Left ventricle myocardium inferior (tissue), 1 donor: ENCODE data around the gene WASL. TPM values are rescaled to one million over a fixed set of nuclear protein-coding genes. Genes with fewer than 3 reads are reported as not detected.
"Not testable (repeated sequence)": the region's sequence is repeated elsewhere in the genome, so short reads cannot be mapped to it uniquely, and the experiment has no call there.

ENCODE experiments used
- DNase-seq: peaks from one replicate; pipeline ENCODE4 v3.0.0-alpha.2; 2020
- H3K27ac ChIP-seq: fragments of 200-600 bp; replicated peaks from 2 replicates; pipeline ENCODE4 v1.8.0; 2021
- H3K27me3 ChIP-seq: fragments of 200-600 bp; 2 replicates; pipeline ENCODE4 v1.8.0; 2021; ENCODE audit warnings: low read depth
- H3K36me3 ChIP-seq: fragments of 200-600 bp; 2 replicates; pipeline ENCODE4 v1.8.0; 2021
- H3K4me1 ChIP-seq: fragments of 200-600 bp; 2 replicates; pipeline ENCODE4 v1.8.0; 2021
- H3K4me3 ChIP-seq: fragments of 200-600 bp; 2 replicates; pipeline ENCODE4 v1.8.0; 2021; ENCODE audit warnings: mild to moderate bottlenecking, moderate library complexity
- H3K9me3 ChIP-seq: fragments of 200-600 bp; replicated peaks from 2 replicates; pipeline ENCODE4 v1.8.0; 2021
- intact Hi-C: fragments of 100-400 bp; cut with micrococcal nuclease; formaldehyde crosslinking; loops from one replicate; pipeline ENCODE4 v1.11.0; 2022
- long read RNA-seq: library from polyadenylated mRNA; unstranded; transcript quantifications from one replicate; pipeline ENCODE4 v2.0.0, GENCODE V29; 2021
- total RNA-seq: library from RNA; stranded (reverse); fragmentation: NEBNext Ultra II Directional; extraction: Animal tissue kit (Norgen Biotek cat#: 25700); gene quantifications from one replicate; pipeline ENCODE4 v1.2.1, GENCODE V29; 2021
- TF ChIP-seq, protein P1 (sequence below): fragments of 200-600 bp; IDR thresholded peaks from 2 replicates; pipeline ENCODE4 v1.8.0; 2021; ENCODE audit warnings: antibody characterized with exemption, mild to moderate bottlenecking, borderline replicate concordance
- donor health status: DM: no; HTN: yes; CAD: no; lungs with severe emphysema.

Gene WASL
- total RNA-seq, result 27.5 TPM
- long read RNA-seq, full-length matches to known transcripts, result 45 of 62 reads
- long read RNA-seq, partial matches to known transcripts, result 15 of 62 reads
- long read RNA-seq, other reads (novel, unspliced or antisense), result 2 of 62 reads

DNA sequence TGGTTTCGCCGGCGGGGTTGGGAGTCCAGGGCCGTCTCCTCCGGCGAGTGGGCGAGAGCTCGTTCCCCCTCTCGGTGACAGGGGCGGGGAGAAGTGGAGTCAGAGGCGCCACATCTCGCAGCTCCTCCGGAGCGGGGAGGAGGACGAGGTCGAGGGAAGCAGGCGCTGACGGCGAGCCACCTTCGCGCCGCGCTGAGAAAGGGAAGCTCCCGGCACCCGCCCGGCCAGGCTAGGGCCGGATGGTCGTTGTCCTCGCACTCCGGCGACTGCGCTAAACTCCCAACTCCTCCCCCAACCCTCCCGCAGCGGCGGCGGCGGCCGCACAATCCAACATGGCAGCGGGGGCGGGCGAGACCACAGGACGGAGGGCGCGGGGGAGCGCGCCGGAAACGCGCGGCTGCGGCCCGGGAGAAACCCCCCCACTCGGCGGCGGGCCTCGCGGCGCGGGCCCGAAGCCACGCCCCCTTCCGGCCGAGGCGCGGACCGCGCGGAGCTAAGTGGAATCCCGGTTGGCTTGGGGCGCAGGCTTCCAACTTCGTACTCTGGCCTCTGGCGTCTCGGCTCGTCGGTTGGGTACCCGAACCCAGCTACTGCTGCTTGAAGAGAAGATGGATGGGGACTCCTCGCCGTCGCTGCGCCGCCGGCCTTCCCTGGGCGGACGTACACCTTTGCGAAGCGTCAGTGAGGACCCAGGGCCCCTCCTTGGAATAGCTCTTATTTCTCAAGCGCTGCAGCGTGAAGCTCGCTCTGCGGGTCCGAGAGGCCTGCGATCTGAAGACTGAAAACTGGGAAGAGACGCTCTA is at the start of gene WASL:
Gene WASL, minus strand, starts transcription at position 270 of the 803 bp plus-strand sequence. Its CDS starts 269 bp downstream, at position 1.
- TF ChIP-seq, protein P1, sequence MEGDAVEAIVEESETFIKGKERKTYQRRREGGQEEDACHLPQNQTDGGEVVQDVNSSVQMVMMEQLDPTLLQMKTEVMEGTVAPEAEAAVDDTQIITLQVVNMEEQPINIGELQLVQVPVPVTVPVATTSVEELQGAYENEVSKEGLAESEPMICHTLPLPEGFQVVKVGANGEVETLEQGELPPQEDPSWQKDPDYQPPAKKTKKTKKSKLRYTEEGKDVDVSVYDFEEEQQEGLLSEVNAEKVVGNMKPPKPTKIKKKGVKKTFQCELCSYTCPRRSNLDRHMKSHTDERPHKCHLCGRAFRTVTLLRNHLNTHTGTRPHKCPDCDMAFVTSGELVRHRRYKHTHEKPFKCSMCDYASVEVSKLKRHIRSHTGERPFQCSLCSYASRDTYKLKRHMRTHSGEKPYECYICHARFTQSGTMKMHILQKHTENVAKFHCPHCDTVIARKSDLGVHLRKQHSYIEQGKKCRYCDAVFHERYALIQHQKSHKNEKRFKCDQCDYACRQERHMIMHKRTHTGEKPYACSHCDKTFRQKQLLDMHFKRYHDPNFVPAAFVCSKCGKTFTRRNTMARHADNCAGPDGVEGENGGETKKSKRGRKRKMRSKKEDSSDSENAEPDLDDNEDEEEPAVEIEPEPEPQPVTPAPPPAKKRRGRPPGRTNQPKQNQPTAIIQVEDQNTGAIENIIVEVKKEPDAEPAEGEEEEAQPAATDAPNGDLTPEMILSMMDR, result no peak
- Histone ChIP-seq H3K9me3 (no peaks in the 10 kb centered on the region), H3K4me1 (peaks cover 83% of the 10 kb centered on the region), H3K27ac (peak within 1 kb of the TSS; percentile 98), H3K27me3 (no peaks in the 10 kb centered on the region), H3K4me3 (peak within 1 kb of the TSS; percentile 89), H3K36me3 (no peaks in the 10 kb centered on the region)
- DNase-seq, result peak; percentile 94
- intact Hi-C loops, result no loop called here

DNA sequence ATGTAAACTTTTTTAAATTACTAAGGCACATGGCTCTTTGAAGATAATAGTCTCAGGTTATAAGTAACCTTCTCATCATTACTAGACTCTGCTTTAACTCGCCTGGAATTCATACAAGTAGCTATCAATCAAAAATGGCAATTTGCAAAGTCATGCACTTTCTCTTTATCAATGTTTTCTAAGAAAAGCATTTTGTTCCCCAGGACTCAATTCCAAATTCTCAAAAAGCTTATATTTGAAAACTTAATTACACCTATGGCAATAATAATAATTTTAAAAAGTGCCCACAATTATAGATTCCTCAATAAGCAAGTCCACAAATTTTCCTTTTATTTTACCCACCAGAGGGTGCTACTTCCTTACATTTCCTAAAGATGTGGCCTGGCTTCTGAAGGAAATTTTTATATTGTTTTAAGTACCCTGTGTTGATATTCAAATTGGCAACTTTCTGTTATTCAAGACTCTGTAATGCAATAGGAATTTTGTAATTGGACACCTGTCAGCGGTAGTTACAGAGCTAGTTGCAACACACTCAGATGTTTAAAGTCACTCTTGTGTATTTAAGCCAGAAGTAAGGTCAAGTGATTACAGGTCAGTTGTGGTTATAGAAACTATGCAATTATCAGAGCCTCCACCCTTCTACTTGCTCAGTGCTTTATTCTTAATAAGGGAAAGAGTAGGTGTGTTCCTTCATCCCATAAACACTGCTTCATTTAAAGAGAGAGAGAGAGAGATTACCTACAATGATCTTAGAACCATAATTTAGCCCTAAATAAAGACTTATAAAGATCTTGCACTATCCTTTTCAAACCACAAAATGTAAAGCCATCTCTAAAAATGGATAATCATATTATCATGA is 49.1 kb upstream of the WASL start:
- DNase-seq, result no peak
- TF ChIP-seq, protein P1, result peak; percentile 68
- intact Hi-C loops, result loop anchor here (2.0 kb wide), 1 partner anchor 67 kb away; no protein-coding TSS in a partner anchor
- Histone ChIP-seq H3K9me3 (no peaks in the 10 kb centered on the region), H3K27me3 (no peaks in the 10 kb centered on the region), H3K4me3 (no peak overlapping the region), H3K4me1 (peaks cover 6% of the 10 kb centered on the region), H3K27ac (no peak overlapping the region), H3K36me3 (no peaks in the 10 kb centered on the region)

DNA sequence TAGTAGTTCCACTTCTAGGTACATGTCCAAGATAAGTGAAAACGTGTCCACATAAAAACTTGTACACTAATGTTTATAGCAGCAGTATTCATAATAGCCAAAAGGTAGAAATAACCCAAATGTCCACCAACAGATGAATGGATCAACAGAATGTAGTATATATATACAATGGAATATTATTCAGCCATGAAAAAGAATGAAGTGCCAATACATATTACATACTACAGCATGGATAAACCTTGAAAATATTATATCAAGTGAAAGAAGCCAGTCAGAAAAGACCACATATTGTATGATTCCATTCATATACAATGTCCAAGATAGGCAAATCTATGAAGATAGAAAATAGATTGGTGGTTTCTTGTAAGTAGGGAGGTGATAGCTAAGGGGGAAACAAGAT is 47.8 kb upstream of the WASL start:
- peaks cover 6% of the 10 kb centered on the region for H3K4me1 ChIP-seq
- TF ChIP-seq, protein P1, result no peak
- intact Hi-C loops, result no loop called here
- H3K36me3 ChIP-seq, result no peaks in the 10 kb centered on the region
- no peak for DNase-seq
- H3K4me3 ChIP-seq, result no peak overlapping the region
- H3K27me3 ChIP-seq, result no peaks in the 10 kb centered on the region
- no peak overlapping the region for H3K27ac ChIP-seq
- H3K9me3 ChIP-seq, result no peaks in the 10 kb centered on the region

DNA sequence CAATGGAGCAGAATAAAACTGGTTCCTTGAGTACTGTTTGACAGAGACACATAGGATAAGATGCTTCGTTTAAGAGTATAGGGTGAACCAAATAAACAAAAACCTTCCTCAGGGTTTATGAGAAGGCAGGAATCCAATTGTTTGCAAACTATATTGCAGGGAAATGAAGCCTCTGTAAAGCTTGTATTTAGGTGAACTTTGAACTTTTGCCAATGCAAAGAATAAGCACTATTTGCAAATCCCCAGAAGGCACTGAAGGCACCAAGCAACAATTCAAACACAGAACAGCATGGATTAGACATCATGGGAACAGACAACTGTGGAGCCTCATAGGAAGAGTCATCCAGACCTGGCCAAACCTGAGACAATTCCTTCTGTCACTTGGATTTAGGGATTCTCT is 47.1 kb upstream of the WASL start:
- H3K27me3 ChIP-seq, result no peaks in the 10 kb centered on the region
- no peak overlapping the region for H3K27ac ChIP-seq
- H3K4me3 ChIP-seq, result no peak overlapping the region
- peaks cover 6% of the 10 kb centered on the region for H3K4me1 ChIP-seq
- H3K36me3 ChIP-seq, result no peaks in the 10 kb centered on the region
- intact Hi-C loops, result no loop called here
- no peaks in the 10 kb centered on the region for H3K9me3 ChIP-seq
- TF ChIP-seq, protein P1, result no peak
- DNase-seq, result no peak

DNA sequence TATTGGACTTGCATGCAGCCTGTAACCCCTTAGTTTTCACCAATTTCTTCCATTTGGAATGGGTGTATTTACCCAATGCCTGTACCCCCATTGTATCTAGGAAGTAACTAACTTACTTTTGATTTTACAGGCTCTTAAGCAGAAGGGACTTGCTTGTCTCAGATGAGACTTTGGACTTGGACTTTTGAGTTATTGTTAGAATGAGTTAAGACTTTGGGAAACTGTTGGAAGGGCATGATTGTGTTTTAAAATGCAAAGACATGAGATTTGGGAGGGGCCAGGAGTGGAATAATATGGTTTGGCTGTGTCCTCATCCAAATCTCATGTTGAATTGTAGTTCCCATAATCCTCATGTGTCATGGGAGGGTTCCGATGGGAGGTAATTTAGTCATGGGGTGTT is 46.3 kb upstream of the WASL start:
- H3K4me1 ChIP-seq, H3K27ac ChIP-seq, DNase-seq, H3K36me3 ChIP-seq, H3K4me3 ChIP-seq, intact Hi-C loops, H3K27me3 ChIP-seq, H3K9me3 ChIP-seq: not testable (repeated sequence)
